Measurements from ENCODE around the gene IRGC.

DNA sequence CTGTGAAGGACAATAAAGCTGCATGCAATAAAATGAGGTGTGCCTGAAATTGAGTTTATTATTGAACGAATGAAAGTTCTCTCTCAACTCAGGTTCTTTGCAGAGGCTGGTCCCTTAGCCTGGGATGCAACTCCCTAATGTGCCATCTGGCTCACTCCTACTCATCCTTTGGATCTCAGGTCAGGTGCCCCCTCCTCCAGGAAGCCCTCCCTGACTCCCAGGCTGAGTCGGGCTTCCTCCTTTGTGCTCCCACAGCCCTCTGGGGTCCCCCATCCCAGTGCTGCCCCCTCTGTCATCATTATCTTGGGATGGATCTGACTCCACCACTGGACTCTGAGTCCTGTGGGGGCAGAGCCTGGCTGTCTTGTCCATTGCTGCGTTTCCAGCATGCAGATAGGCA lies 2.7 kb upstream of the IRGC start:
- TF ChIP-seq POLR2A (IDR thresholded peaks at IDR 0.05) (no peak), POLR2AphosphoS5 (IDR thresholded peaks at IDR 0.05; ENCODE audit: insufficient read depth in 1 of 2, low read depth in 1 of 2) (no peak)
- TF ChIP-seq, protein P1, sequence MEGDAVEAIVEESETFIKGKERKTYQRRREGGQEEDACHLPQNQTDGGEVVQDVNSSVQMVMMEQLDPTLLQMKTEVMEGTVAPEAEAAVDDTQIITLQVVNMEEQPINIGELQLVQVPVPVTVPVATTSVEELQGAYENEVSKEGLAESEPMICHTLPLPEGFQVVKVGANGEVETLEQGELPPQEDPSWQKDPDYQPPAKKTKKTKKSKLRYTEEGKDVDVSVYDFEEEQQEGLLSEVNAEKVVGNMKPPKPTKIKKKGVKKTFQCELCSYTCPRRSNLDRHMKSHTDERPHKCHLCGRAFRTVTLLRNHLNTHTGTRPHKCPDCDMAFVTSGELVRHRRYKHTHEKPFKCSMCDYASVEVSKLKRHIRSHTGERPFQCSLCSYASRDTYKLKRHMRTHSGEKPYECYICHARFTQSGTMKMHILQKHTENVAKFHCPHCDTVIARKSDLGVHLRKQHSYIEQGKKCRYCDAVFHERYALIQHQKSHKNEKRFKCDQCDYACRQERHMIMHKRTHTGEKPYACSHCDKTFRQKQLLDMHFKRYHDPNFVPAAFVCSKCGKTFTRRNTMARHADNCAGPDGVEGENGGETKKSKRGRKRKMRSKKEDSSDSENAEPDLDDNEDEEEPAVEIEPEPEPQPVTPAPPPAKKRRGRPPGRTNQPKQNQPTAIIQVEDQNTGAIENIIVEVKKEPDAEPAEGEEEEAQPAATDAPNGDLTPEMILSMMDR (IDR thresholded peaks at IDR 0.05): no peak
